Uterus (tissue), 2 donors: Measurements from ENCODE around the gene TMEM255A.

Experiments used
- POLR2A ChIP-seq, 2 donors: fragments of 450-650 bp; IDR thresholded peaks; one replicate each; pipeline ENCODE4 v1.6.1; 2016; ENCODE audit warnings: antibody characterized with exemption in 2 of 2, mild to moderate bottlenecking in 1 of 2, moderate library complexity in 1 of 2
- TF ChIP-seq, protein P1 (sequence below), 4 experiments: fragments of 200-600 bp in 2 of 4; fragments of 450-650 bp in 2 of 4; sonication (generic) in 2 of 4; IDR thresholded peaks; one replicate each; pipeline ENCODE4 v1.5.1; 2016 to 2019; ENCODE audit warnings: antibody characterized with exemption in 4 of 4, mild to moderate bottlenecking in 2 of 4, moderate library complexity in 1 of 4

DNA sequence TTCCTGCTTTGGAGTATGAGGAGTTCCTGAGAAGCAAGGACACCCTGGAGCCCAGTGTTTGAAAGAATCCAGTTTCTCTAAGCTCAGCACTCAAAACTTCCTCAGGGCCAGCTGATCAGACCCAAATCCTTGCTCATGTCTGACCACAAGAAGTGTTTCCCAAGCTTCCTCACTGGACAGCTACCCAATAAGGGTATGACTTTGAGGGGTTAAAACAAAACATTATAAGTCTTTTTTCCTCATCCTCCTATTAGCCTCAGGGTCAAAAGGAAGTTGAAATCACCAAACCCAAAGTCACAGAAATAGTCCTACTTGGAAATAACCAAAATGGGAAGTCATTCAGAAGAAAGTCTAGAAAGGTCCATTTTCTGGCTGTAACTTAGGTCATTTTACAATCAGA lies 46.9 kb downstream of the TMEM255A start:
- no peak for TF ChIP-seq POLR2A (IDR thresholded peaks at IDR 0.05)
- TF ChIP-seq, protein P1, sequence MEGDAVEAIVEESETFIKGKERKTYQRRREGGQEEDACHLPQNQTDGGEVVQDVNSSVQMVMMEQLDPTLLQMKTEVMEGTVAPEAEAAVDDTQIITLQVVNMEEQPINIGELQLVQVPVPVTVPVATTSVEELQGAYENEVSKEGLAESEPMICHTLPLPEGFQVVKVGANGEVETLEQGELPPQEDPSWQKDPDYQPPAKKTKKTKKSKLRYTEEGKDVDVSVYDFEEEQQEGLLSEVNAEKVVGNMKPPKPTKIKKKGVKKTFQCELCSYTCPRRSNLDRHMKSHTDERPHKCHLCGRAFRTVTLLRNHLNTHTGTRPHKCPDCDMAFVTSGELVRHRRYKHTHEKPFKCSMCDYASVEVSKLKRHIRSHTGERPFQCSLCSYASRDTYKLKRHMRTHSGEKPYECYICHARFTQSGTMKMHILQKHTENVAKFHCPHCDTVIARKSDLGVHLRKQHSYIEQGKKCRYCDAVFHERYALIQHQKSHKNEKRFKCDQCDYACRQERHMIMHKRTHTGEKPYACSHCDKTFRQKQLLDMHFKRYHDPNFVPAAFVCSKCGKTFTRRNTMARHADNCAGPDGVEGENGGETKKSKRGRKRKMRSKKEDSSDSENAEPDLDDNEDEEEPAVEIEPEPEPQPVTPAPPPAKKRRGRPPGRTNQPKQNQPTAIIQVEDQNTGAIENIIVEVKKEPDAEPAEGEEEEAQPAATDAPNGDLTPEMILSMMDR (IDR thresholded peaks at IDR 0.05), result no peak
